A549 (cell line): ENCODE results near the gene FUS.

Experiments
- CTCF ChIP-seq: fragments of >200 bp; sonication (Bioruptor Twin); formaldehyde crosslinking; IDR thresholded peaks from 3 replicates; pipeline ENCODE4 v1.5.1; 2016
- HMGXB4 ChIP-seq: fragments of 250-450 bp; sonication (Bioruptor Pico); IDR thresholded peaks from 2 replicates; pipeline ENCODE4 v1.5.0; 2021; ENCODE audit warnings: mild to moderate bottlenecking, moderate library complexity, borderline replicate concordance
- MAX ChIP-seq: IDR thresholded peaks from 2 replicates; pipeline ENCODE4 v1.6.1; 2012
- POLR2A ChIP-seq: IDR thresholded peaks from 2 replicates; pipeline ENCODE4 v1.6.1; 2012; ENCODE audit warnings: mild to moderate bottlenecking, low read length
- RCOR1 ChIP-seq: fragments of 150-350 bp; IDR thresholded peaks from 2 replicates; pipeline ENCODE4 v1.6.1; 2014; ENCODE audit warnings: antibody characterized with exemption, low read length, low read depth

- TF ChIP-seq HMGXB4 (no peak), CTCF (no peak), RCOR1 (no peak), POLR2A (no peak), MAX (no peak)
Observed at GRCh38 chr16:31190061-31190460, 10.1 kb downstream of the FUS start.
